GM21515 (cell line): Measurements from ENCODE around the gene NPTX1.
"Not testable (repeated sequence)": the region's sequence is repeated elsewhere in the genome, so short reads cannot be mapped to it uniquely, and the experiment has no call there.

Experiments used
- ATAC-seq: cut with Tn5 transposase; IDR thresholded peaks from one replicate; pipeline ENCODE4 v1.9.1; 2021; ENCODE audit not compliant: unreplicated experiment

The NPTX1 gene

DNA sequence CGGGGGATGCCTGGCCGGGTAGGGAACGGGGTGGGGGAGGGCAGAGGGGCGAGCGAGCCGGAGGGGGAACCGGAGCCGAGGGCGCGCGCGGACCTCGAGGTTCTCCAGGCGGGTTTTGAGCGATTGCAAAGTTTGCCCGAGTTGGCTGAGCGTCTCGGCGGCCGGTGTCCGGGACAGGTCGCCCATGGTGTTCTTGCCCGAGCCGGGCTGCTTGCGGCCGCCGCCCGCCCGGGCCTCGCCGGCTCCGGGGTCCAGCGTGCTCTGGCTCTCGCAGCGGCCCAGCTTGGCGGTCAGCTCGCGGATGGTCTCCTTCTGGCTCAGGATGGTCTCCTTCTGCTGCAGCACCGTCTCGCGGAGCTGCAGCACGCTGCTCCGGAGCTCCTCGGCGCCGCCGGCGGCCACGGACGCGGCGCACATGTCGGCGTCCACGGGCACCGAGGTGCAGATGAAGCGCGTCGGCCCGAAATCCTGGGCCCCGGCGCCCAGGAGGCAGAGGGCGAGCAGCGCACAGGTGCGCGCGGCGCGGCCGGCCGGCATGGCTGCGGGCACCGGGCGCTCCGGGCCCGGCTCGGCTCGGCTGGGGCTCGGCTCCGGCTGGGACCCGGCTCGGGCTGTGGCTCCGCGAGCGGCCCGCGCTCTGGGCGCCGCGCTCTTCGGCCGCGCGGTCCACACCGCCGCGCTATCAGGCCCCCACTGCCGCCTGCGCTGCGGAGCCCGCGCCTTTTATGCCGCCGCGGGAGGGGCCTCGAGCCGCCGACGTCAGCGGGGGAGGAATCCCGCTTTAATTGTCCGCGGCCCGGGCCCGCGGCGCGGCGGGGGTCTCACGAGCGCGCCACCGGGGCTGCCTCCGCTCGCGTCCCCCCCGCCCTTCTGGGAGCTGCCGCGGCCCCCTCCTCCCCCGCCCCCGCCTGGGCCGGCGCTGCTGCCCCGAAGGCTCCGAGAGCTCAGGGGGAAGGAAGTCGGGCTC is at the start of gene NPTX1:
TSS of gene NPTX1 (minus strand) at position 698 of the 967 bp plus-strand sequence. CDS start at position 537, 161 bp downstream.
- ATAC-seq, result no peak

GRCh38 chr17:80523956-80524712 is 47.7 kb upstream of the NPTX1 start:
- ATAC-seq, result no peak

DNA sequence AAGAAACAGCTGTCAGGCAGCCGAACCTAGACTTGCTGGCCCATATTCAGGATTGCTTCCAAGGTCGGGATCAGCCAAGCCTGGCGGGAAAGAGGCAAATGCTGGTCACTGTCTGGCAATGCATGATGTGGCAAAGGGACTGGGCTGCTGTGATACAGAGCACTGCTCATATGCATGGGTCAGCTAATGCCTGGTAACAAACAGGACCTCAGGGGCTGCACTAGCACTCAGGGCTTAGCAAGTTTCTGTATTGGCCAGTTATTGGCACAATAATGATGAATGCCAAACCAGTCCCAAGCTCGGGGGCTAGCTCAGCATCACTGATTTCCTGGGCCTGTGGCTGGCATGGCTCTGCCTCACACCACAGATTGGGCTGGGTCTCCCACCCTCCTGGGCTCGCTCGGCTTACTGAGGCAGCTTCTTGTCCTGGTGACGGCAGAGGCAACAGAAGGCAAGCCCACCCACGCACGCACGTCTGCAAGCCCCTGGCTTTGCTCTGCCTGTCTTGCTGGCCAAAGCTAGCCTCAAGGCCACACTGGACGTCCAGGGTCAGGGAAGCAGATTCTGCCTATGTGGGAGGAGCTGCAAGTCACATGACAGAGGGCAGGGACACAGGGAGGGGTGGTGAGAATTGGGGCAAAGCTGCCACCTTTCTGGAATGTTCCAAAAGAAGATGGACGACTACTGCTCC is 46.8 kb upstream of the NPTX1 start:
- ATAC-seq, result no peak

DNA sequence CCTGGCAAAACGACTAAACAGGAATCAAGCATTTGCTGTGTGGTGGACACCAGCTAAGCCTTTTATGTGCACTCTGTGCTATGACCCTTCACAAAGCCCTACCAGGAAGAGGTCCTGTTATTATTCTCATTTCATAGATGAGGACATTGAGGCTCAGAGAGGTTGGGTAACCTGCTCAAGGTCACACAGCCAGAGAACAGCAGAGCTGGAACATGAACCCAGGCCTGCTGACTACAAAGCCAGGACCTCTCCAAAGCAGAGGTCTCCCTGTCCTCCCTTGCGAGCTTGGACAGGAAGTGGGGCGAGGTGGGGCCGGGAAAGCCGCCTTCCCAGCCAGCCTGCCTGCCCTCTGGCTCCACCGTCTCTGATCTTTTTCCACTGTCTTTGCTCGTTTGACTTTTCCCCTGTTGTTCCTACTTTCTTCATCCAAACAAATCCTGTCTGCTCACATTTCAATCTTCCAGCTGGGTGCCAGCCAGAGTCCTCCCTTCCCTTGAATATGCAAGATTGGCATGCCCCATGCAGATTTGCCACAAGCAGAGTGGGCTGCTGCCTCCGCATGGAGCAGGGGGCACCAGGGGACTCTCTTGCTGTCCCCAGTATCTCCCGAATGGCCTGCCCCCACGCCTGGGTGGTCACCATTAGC is 44.5 kb upstream of the NPTX1 start:
- no peak for ATAC-seq

DNA sequence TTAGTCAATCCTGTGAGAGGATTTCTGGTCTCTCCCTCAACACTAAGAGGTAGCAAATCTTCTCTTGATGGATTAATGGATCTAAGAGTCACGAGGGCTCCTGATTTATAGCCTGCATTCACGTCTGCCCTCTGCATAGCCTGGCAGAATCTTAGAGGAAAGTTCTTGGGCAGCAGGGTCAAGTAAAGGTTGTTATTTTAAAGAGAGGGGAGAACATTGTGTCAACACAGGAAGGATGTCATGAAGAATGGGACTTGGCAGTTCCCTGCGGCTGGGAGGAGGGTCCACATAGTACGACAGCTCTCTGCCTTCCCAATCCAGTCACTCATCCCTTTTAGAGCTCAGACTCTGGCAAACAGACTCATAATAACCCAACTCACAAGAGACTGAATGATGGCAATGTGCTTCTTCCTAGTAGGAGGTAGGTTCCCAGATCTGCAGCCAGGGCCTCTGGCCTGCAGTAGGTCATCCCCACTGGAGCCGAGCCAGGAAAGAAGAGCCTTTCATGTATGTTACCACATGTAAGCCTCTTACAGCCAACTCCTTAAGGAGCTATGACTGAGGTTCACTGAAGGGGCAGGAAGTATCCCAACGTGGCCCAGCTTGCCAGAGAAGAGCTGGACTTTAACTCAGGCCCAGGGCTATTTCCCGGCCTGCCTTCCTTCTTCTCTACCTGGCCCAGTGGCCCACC is 42.8 kb upstream of the NPTX1 start:
- no peak for ATAC-seq

- ATAC-seq, result no peak
Observed at GRCh38 chr17:80518392-80518791, 42.0 kb upstream of the NPTX1 start.

GRCh38 chr17:80517641-80518040 is 41.2 kb upstream of the NPTX1 start:
- ATAC-seq, result no peak

- no peak for ATAC-seq
Observed at GRCh38 chr17:80516171-80516932, 39.9 kb upstream of the NPTX1 start.

DNA sequence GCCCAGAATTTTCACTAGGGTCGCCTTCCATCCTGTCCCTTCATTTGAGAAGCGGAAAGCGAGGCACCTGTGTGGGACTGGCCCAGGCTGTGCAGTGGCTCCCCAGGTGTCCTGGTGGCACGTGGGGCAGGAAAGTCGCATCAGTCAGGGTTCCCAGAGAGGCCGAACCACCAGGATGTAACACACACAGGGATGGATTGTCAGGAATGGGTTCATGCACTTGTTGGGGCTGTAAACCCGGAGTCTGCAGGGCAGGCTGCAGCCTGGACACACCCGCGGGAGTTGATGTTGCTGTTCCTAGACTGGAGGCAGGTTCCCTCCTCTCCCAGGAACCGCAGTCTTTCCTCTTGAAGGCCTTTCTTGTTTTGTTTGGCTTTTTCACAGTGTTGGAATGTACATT is 37.5 kb upstream of the NPTX1 start:
- no peak for ATAC-seq

GRCh38 chr17:80513201-80513600 is 36.8 kb upstream of the NPTX1 start:
- ATAC-seq, result no peak

- no peak for ATAC-seq
Observed at GRCh38 chr17:80512233-80512632, 35.8 kb upstream of the NPTX1 start.

- ATAC-seq, result no peak
Observed at GRCh38 chr17:80511222-80512180, 35.1 kb upstream of the NPTX1 start.

DNA sequence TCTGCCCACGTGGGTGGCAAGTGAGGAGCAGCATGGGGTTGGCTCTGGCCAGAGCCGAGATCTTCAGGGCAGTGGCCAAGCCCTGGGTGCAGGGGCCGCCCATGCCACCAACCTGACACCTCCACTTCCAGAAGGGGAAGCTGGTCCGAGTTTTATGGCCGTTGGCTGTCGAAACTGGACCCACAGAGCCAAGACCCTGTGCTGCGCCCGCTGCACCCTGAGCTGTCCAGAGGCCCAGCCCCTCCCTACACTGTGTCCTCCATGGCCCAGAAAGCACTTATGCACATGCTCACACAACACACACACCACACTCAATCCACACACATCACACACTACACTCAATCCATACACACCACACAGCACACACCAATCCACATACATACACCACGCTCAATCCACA is 34.4 kb upstream of the NPTX1 start:
- ATAC-seq, result no peak

DNA sequence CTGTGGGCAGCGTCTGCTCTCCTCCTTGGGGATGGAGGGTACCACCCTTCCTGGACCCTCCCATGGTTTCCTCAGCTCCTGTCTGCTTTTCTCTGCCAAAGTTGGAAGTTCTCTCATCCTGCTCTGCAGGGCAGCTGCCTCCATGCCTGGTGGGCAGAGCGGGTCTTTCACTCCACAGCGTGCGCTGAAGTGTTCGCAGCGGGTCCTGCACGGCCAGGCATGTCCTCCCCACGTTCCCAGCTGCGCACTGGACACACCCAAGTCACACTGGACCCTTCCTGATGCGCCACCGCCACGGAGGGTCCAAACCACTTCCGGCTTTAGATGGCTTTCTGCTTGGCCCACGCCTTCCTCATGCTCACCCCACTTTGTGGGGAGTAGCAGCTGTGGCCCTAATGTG is 33.7 kb upstream of the NPTX1 start:
- ATAC-seq, result no peak

- no peak for ATAC-seq
Observed at GRCh38 chr17:80509311-80509710, 32.9 kb upstream of the NPTX1 start.

- ATAC-seq, result no peak
Observed at GRCh38 chr17:80507965-80508364, 31.6 kb upstream of the NPTX1 start.

DNA sequence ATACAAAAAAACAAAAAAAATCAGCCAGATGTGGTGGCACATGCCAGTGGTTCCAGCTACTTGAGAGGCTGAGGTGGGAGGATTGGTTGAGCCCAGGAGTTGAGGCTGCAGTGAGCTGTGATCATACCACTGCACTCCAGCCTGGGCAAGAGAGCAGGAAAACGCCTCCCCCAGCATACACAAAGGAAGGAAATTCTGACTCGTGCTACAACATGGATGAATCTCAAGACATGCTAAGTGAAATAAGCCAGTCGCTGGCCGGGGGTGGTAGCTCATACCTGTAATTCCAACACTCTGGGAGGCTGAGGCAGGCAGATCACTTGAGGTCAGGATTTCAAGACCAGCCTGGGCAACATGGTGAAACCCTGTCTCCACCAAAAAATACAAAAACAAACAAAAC is 30.8 kb upstream of the NPTX1 start:
- ATAC-seq, result not testable (repeated sequence)

DNA sequence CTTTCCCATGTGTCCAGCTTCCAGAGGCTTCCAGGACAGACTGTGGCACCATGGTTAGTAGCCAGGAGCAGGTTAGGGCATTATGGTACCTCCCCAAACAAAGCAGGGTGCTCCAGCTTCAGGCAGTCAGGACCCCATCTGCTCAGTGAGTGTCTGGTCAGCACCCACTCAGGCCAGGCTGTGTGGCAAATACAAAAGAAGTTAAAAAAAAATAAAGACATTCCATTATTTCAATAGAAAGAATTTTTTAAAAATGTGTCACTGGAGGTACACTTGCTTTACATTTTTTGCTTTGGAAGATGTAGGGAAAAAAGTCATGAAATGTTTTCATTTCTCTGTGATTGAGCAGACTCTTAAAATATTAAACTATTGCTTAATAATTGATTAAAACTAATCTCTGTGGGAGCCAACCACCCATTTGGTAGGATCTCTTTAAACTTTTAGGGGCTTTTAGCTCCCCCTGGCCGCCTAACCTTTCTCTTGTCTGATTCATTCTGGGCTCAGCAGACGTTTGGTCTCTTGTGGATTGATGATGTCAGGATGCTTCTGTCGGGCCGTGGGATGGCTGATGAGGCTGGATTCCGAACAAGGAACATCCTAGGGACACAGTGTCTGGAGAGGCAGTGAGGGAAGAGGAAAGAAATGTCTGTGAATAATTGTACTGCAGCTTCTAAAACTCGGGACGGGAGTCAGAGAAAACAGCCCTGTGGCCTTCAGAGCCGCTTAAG is 28.4 kb upstream of the NPTX1 start:
- no peak for ATAC-seq
